Fibroblast of the conjunctiva (primary cell): ENCODE data around the gene SLC43A3.
A peak's percentile ranks its signal among the peaks of the same experiment; 100 is the strongest.

Experiments used
- DNase-seq: peaks from one replicate; pipeline ENCODE4 v3.0.0-alpha.2; 2010; ENCODE audit warnings: low read depth

SLC43A3 gene

GRCh38 chr11:57426929-57427726 is at the start of gene SLC43A3:
TSS of gene SLC43A3 (minus strand) at chr11:57427121. CDS start at chr11:57426172, 949 bp downstream.
- peak; percentile 85 for DNase-seq

- DNase-seq = no peak
Observed at GRCh38 chr11:57476047-57476756, 49.3 kb upstream of the SLC43A3 start.

- no peak for DNase-seq
Observed at GRCh38 chr11:57475671-57476046, 48.7 kb upstream of the SLC43A3 start.

- DNase-seq = no peak
Observed at GRCh38 chr11:57475191-57475590, 48.3 kb upstream of the SLC43A3 start.

- no peak for DNase-seq
Observed at GRCh38 chr11:57474803-57475115, 47.8 kb upstream of the SLC43A3 start.

- no peak for DNase-seq
Observed at GRCh38 chr11:57474017-57474802, 47.3 kb upstream of the SLC43A3 start.

- no peak for DNase-seq
Observed at GRCh38 chr11:57473285-57473841, 46.4 kb upstream of the SLC43A3 start.

GRCh38 chr11:57471496-57471895 is 44.6 kb upstream of the SLC43A3 start:
- no peak for DNase-seq

- DNase-seq = no peak
Observed at GRCh38 chr11:57469268-57469667, 42.3 kb upstream of the SLC43A3 start.

GRCh38 chr11:57468276-57468675 is 41.4 kb upstream of the SLC43A3 start:
- DNase-seq = no peak

GRCh38 chr11:57467508-57468157 is 40.7 kb upstream of the SLC43A3 start:
- DNase-seq = no peak

GRCh38 chr11:57466680-57467079 is 39.8 kb upstream of the SLC43A3 start:
- DNase-seq = no peak

- no peak for DNase-seq
Observed at GRCh38 chr11:57464539-57465181, 37.7 kb upstream of the SLC43A3 start.

GRCh38 chr11:57463671-57464538 is 37.0 kb upstream of the SLC43A3 start:
- no peak for DNase-seq

- no peak for DNase-seq
Observed at GRCh38 chr11:57462597-57462996, 35.7 kb upstream of the SLC43A3 start.

GRCh38 chr11:57461841-57462489 is 35.0 kb upstream of the SLC43A3 start:
- no peak for DNase-seq

GRCh38 chr11:57460758-57461749 is 34.1 kb upstream of the SLC43A3 start:
- DNase-seq = no peak

GRCh38 chr11:57460022-57460757 is 33.3 kb upstream of the SLC43A3 start, which contains the start of gene RTN4RL2:
TSS of gene RTN4RL2 (plus strand) at chr11:57460528. CDS start at chr11:57460866, 338 bp downstream.
- no peak for DNase-seq
